Mucosa of descending colon (tissue), 3 donors: Measurements from ENCODE around the gene DLGAP1. TPM values are rescaled to one million over a fixed set of nuclear protein-coding genes. Genes with fewer than 3 reads are reported as not detected.
"Not testable (repeated sequence)": the region's sequence is repeated elsewhere in the genome, so short reads cannot be mapped to it uniquely, and the experiment has no call there.

Source experiments
- ATAC-seq: fragments of 200-7000 bp; cut with Tn5 transposase; one replicate; pipeline ENCODE4 v1.9.1; 2020; ENCODE audit warnings: mild to moderate bottlenecking, moderate library complexity
- DNase-seq, 3 donors: peaks; one replicate each; pipeline ENCODE4 v3.0.0-alpha.2; 2020
- H3K36me3 ChIP-seq: fragments of 200-600 bp; one replicate; pipeline ENCODE4 v1.8.0; 2021; ENCODE audit warnings: low read depth, mild to moderate bottlenecking
- H3K4me1 ChIP-seq: fragments of 200-600 bp; one replicate; pipeline ENCODE4 v1.8.0; 2021; ENCODE audit warnings: low read depth, mild to moderate bottlenecking
- H3K4me3 ChIP-seq: fragments of 200-600 bp; one replicate; pipeline ENCODE4 v1.8.0; 2021; ENCODE audit warnings: mild to moderate bottlenecking
- H3K9me3 ChIP-seq: fragments of 200-600 bp; one replicate; pipeline ENCODE4 v1.8.0; 2021; ENCODE audit warnings: mild to moderate bottlenecking
- CTCF ChIP-seq: fragments of 200-600 bp; IDR thresholded peaks from one replicate; pipeline ENCODE4 v1.8.0; 2022; ENCODE audit warnings: antibody characterized with exemption, mild to moderate bottlenecking
- intact Hi-C, 2 donors: fragments of 100-400 bp; cut with DNase I in 1 of 2; cut with micrococcal nuclease in 1 of 2; formaldehyde crosslinking; loops; one replicate each; pipeline versions ENCODE4 v1.11.0 to v1.11.1; 2022; cut with DNase I, micrococcal nuclease
- total RNA-seq, 3 donors: library from RNA; stranded (reverse); fragmentation: NEBNext Ultra II Directional in 2 of 3; extraction: Animal tissue kit (Norgen Biotek cat#: 25700) in 2 of 3; gene quantifications; one replicate each; pipeline versions ENCODE4 v1.2.1 to v1.2.4, GENCODE V29; 2021 to 2023
- donor health status: DM: no; HTN: no; CAD: no; lungs with moderate emphysema.
- donor health status: DM: no; HTN: no; CAD: no.
- donor health status: DM: no; HTN: yes; CAD: no.

DLGAP1 gene
- total RNA-seq, 3 donors from 2014 or later, result 0.46 to 6.8 (median 4.1) TPM

- intact Hi-C loops, result loop anchor here in 1 of 2 donors (10.0 kb wide), 1 partner anchor 61 kb away; no protein-coding TSS in a partner anchor
- no peak overlapping the region for H3K4me3 ChIP-seq
- H3K36me3 ChIP-seq, result no peaks in the 10 kb centered on the region
- ATAC-seq (no peak), DNase-seq (no peak)
- H3K9me3 ChIP-seq, result no peaks in the 10 kb centered on the region
- no peaks in the 10 kb centered on the region for H3K4me1 ChIP-seq
- TF ChIP-seq CTCF, result no peak
These were observed 119.7 kb downstream of the DLGAP1 start for GRCh38 chr18:4335386-4335785.

- no peak for DNase-seq
- intact Hi-C loops, result loop anchor here in 1 of 2 donors (10.0 kb wide), 1 partner anchor 58 kb away; no protein-coding TSS in a partner anchor
- Histone ChIP-seq H3K4me3 (no peak overlapping the region), H3K9me3 (no peaks in the 10 kb centered on the region), H3K4me1 (no peaks in the 10 kb centered on the region), H3K36me3 (no peaks in the 10 kb centered on the region)
- TF ChIP-seq CTCF, result no peak
- ATAC-seq, result no peak
These were observed 122.1 kb downstream of the DLGAP1 start for GRCh38 chr18:4333043-4333442.

- no peak for TF ChIP-seq CTCF
- Histone ChIP-seq H3K4me3 (no peak overlapping the region), H3K36me3 (no peaks in the 10 kb centered on the region), H3K9me3 (no peaks in the 10 kb centered on the region), H3K4me1 (no peaks in the 10 kb centered on the region)
- ATAC-seq (no peak), DNase-seq (no peak)
- intact Hi-C loops, result no loop called here
These were observed 135.1 kb downstream of the DLGAP1 start for GRCh38 chr18:4319738-4320677.

- H3K4me1 ChIP-seq, result no peaks in the 10 kb centered on the region
- intact Hi-C loops, result no loop called here
These were observed 136.8 kb downstream of the DLGAP1 start for GRCh38 chr18:4318311-4318710.

GRCh38 chr18:4311945-4312344 lies 143.2 kb downstream of the DLGAP1 start:
- H3K9me3 ChIP-seq, intact Hi-C loops, H3K4me1 ChIP-seq, H3K4me3 ChIP-seq, DNase-seq, H3K36me3 ChIP-seq, ATAC-seq: not testable (repeated sequence)

More at GRCh38 chr18:4318311-4318710, 136.8 kb downstream of the DLGAP1 start:
- H3K9me3 ChIP-seq, result no peaks in the 10 kb centered on the region
- H3K36me3 ChIP-seq, result no peaks in the 10 kb centered on the region
- no peak for ATAC-seq
- DNase-seq, result no peak
- H3K4me3 ChIP-seq, result no peak overlapping the region
- no peak for TF ChIP-seq CTCF

- Histone ChIP-seq H3K36me3 (no peaks in the 10 kb centered on the region), H3K9me3 (no peaks in the 10 kb centered on the region), H3K4me3 (no peak overlapping the region), H3K4me1 (no peaks in the 10 kb centered on the region)
- no peak for TF ChIP-seq CTCF
- ATAC-seq (no peak), DNase-seq (no peak)
- intact Hi-C loops, result no loop called here
These were observed 144.0 kb downstream of the DLGAP1 start for GRCh38 chr18:4311136-4311535.
